Keratinocyte (primary cell): ENCODE results near the gene TMEM219. TPM values are rescaled to one million over a fixed set of nuclear protein-coding genes. Genes with fewer than 3 reads are reported as not detected.

Experiments used
- DNase-seq: peaks from one replicate; pipeline ENCODE4 v3.0.0-alpha.2; 2011; ENCODE audit warnings: low read depth, missing footprints, low spot score
- FAIRE-seq: peaks from 2 replicates; lab custom pipeline; 2011; peaks lifted over from hg19 to GRCh38; lab: Jason Lieb, UNC
- H2AFZ ChIP-seq: 2 replicates; pipeline ENCODE4 v1.6.0; 2012; ENCODE audit warnings: low read length, control low read depth, inconsistent platforms; ENCODE audit not compliant: control insufficient read depth
- H3K27ac ChIP-seq: 2 replicates; pipeline ENCODE4 v1.5.1; 2011; ENCODE audit warnings: low read length; ENCODE audit not compliant: control insufficient read depth, insufficient read depth
- H3K27me3 ChIP-seq: 3 replicates; pipeline ENCODE4 v1.6.0; 2011; ENCODE audit warnings: low read length; ENCODE audit not compliant: control insufficient read depth, insufficient read depth; ENCODE audit errors: extremely low read depth
- H3K36me3 ChIP-seq, 2 experiments: 2 replicates in 1 of 2; 3 replicates in 1 of 2; pipeline ENCODE4 v1.5.1; 2011; ENCODE audit warnings: low read length in 2 of 2, mild to moderate bottlenecking in 1 of 2; ENCODE audit not compliant: control insufficient read depth in 2 of 2, insufficient read depth in 2 of 2; ENCODE audit errors: extremely low read depth in 1 of 2
- H3K4me1 ChIP-seq: 3 replicates; pipeline ENCODE4 v1.5.1; 2011; ENCODE audit warnings: low read length; ENCODE audit not compliant: control insufficient read depth, insufficient read depth; ENCODE audit errors: extremely low read depth
- H3K4me2 ChIP-seq: 3 replicates; pipeline ENCODE4 v1.6.0; 2011; ENCODE audit warnings: low read depth, low read length; ENCODE audit not compliant: control insufficient read depth, insufficient read depth; ENCODE audit errors: extremely low read depth
- H3K4me3 ChIP-seq, 3 experiments: fragments of 200-600 bp in 1 of 3; sonication (generic) in 1 of 3; 2 replicates in 2 of 3; 3 replicates in 1 of 3; pipeline ENCODE4 v1.5.1; 2011 to 2016; ENCODE audit warnings: low read length in 3 of 3, mild to moderate bottlenecking in 3 of 3, control low read depth in 2 of 3, inconsistent platforms in 1 of 3, low read depth in 1 of 3, mixed read lengths in 1 of 3, mixed run types in 1 of 3, moderate library complexity in 1 of 3; ENCODE audit not compliant: control insufficient read depth in 2 of 3, insufficient read depth in 2 of 3; ENCODE audit errors: extremely low read depth in 1 of 3
- H3K79me2 ChIP-seq: 2 replicates; pipeline ENCODE4 v1.6.0; 2012; ENCODE audit warnings: low read length; ENCODE audit not compliant: control insufficient read depth, insufficient read depth
- H3K9ac ChIP-seq: 3 replicates; pipeline ENCODE4 v1.6.0; 2011; ENCODE audit warnings: low read length; ENCODE audit not compliant: control insufficient read depth, insufficient read depth; ENCODE audit errors: extremely low read depth
- H3K9me1 ChIP-seq: 3 replicates; pipeline ENCODE4 v1.6.0; 2011; ENCODE audit warnings: low read length; ENCODE audit not compliant: control insufficient read depth, insufficient read depth; ENCODE audit errors: extremely low read depth
- H3K9me3 ChIP-seq: 2 replicates; pipeline ENCODE4 v1.5.1; 2012; ENCODE audit warnings: low read depth, low read length; ENCODE audit not compliant: control insufficient read depth
- H4K20me1 ChIP-seq: 3 replicates; pipeline ENCODE4 v1.6.0; 2011; ENCODE audit warnings: low read length; ENCODE audit not compliant: control insufficient read depth, insufficient read depth; ENCODE audit errors: extremely low read depth
- CTCF ChIP-seq, 3 experiments: IDR thresholded peaks in 1 of 3; conservative IDR thresholded peaks in 1 of 3; optimal IDR thresholded peaks in 1 of 3; 2 replicates in 2 of 3; 3 replicates in 1 of 3; pipeline versions ENCODE3 to v1.5.1; 2011; ENCODE audit warnings: low read length in 3 of 3, mild to moderate bottlenecking in 3 of 3, moderate library complexity in 2 of 3, control low read depth in 1 of 3, inconsistent platforms in 1 of 3; ENCODE audit not compliant: insufficient read depth in 2 of 3; ENCODE audit errors: extremely low read depth in 1 of 3
- EZH2 ChIP-seq: IDR thresholded peaks from one replicate; pipeline ENCODE4 v1.6.1; 2012; ENCODE audit warnings: inconsistent platforms, mild to moderate bottlenecking, low read length, moderate library complexity
- dilution Hi-C: fragments of 300-500 bp; cut with MboI; formaldehyde crosslinking; loops from one replicate; pipeline ENCODE4 v1.7.0; 2020; ENCODE audit warnings: low sequenced_read_pairs; ENCODE audit not compliant: extremely low pct_ligation_motif_present
- polyA plus RNA-seq, 5 experiments: library from polyadenylated mRNA; depleted of rRNA in 3 of 5; stranded (reverse) in 3 of 5; stranded (forward) in 1 of 5; unstranded in 1 of 5; fragments of >200 nt; gene quantifications; 1 replicate in 1 of 5; 2 replicates in 3 of 5; 3 replicates in 1 of 5; pipeline versions ENCODE4 v1.2.1 to v1.2.3, GENCODE V29; 2011 to 2012; ENCODE audit warnings: missing spikeins in 2 of 5, low read depth in 1 of 5, low replicate concordance in 1 of 5

Gene TMEM219
- polyA plus RNA-seq, 1 donor (not counting 4 experiments of a cell fraction or from before 2014, with no cell fraction given): 48.5 TPM

DNA sequence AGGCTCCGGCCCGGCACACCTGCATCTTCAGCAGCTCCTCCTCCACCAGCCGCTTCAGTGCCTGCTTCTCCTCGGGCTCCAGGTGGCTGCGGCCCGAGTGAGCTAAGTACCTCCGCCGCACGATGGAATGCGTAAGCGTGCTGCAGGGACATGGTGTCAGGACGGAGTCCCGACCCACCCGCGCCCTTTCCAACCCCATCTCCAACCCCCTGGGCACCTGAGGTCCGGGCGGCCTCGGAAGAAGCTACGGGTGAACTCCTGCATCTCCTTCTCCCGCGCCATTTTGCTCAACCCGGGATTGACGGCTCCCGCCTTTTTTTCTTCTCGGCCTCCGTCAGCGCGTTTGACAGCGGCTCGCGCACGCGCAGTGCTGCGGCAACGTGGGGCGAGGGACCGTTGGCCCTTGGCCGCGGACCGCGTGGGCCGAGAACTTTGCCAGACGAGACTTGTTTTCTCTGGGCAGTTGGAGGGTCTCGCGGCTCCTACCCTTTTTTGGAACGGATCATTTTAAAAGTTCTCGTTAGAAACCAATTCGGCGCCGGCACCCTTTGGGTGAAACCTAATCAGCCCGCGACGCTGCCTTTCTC, 33.5 kb downstream of the TMEM219 start, which contains the start of gene HIRIP3:
TSS of gene HIRIP3 (minus strand) at position 294 of the 587 bp plus-strand sequence. CDS start at position 282, 12 bp downstream.
- H3K9me1 ChIP-seq: no peaks in the 10 kb centered on the region
- FAIRE-seq: no peak
- H3K36me3 ChIP-seq: peaks cover 19 to 35% of the 10 kb centered on the region in 2 experiments

GRCh38 chr16:29995911-29996765, 34.3 kb downstream of the TMEM219 start, which contains the start of gene INO80E:
INO80E (plus strand) TSS chr16:29996241; CDS start chr16:29996311, 70 bp downstream.
- FAIRE-seq (no peak), DNase-seq (peak; percentile 60)
- H3K27me3 ChIP-seq: no peaks in the 10 kb centered on the region
- peaks cover 20 to 38% of the 10 kb centered on the region in 2 experiments for H3K36me3 ChIP-seq
- peak within 1 kb of the TSS; percentile 96 for H2AFZ ChIP-seq
- H3K27ac ChIP-seq: peak within 1 kb of the TSS; percentile 98
- no peaks in the 10 kb centered on the region for H4K20me1 ChIP-seq
- H3K9me1 ChIP-seq: no peaks in the 10 kb centered on the region
- peak within 1 kb of the TSS; percentile 89 for H3K4me2 ChIP-seq
- peak within 1 kb of the TSS; percentile 67 to 99 (median 92) for H3K4me3 ChIP-seq
- peak within 1 kb of the TSS; percentile 95 for H3K9ac ChIP-seq
- H3K4me1 ChIP-seq: peaks cover 24% of the 10 kb centered on the region
- peaks cover 10% of the 10 kb centered on the region for H3K79me2 ChIP-seq
- dilution Hi-C loops: no loop called here
- H3K9me3 ChIP-seq: no peaks in the 10 kb centered on the region
- no peak for TF ChIP-seq EZH2
- TF ChIP-seq CTCF (optimal IDR thresholded peaks at IDR 0.05 in 1 of 3, IDR thresholded peaks at IDR 0.05 in 1 of 3, conservative IDR thresholded peaks at IDR 0.05 in 1 of 3; ENCODE audit: extremely low read depth in 1 of 3, insufficient read depth in 2 of 3, low read length in 3 of 3): peak in 1 of 3 experiments; percentile 5

More for the DNA sequence above, 33.5 kb downstream of the TMEM219 start, which contains the start of gene HIRIP3:
- Histone ChIP-seq H3K4me2 (peak within 1 kb of the TSS; percentile 89), H3K4me3 (peak within 1 kb of the TSS; percentile 67 to 99 (median 92)), H3K9me3 (no peaks in the 10 kb centered on the region), H3K9ac (peak within 1 kb of the TSS; percentile 95), H4K20me1 (no peaks in the 10 kb centered on the region), H3K4me1 (peaks cover 24% of the 10 kb centered on the region), H3K27me3 (no peaks in the 10 kb centered on the region), H3K79me2 (peaks cover 10% of the 10 kb centered on the region), H3K27ac (peak within 1 kb of the TSS; percentile 98), H2AFZ (peak within 1 kb of the TSS; percentile 96)
- dilution Hi-C loops: no loop called here
- no peak for DNase-seq
- TF ChIP-seq CTCF (optimal IDR thresholded peaks at IDR 0.05 in 1 of 3, IDR thresholded peaks at IDR 0.05 in 1 of 3, conservative IDR thresholded peaks at IDR 0.05 in 1 of 3; ENCODE audit: extremely low read depth in 1 of 3, insufficient read depth in 2 of 3, low read length in 3 of 3) (no peak), EZH2 (no peak)
